Neutrophil (primary cell): ENCODE measurements around the gene DUSP16.
"Not testable (repeated sequence)": the region's sequence is repeated elsewhere in the genome, so short reads cannot be mapped to it uniquely, and the experiment has no call there.

Source experiments
- H3K27ac ChIP-seq: fragments of 200-600 bp; sonication (generic); 2 replicates; pipeline ENCODE4 v1.5.1; 2016; ENCODE audit warnings: mild to moderate bottlenecking, moderate library complexity
- H3K27me3 ChIP-seq: fragments of 200-600 bp; sonication (generic); 2 replicates; pipeline ENCODE4 v1.6.0; 2016; ENCODE audit warnings: mild to moderate bottlenecking
- H3K36me3 ChIP-seq: fragments of 200-600 bp; sonication (generic); 2 replicates; pipeline ENCODE4 v1.5.1; 2017
- H3K4me1 ChIP-seq, 2 experiments: fragments of 200-600 bp in 1 of 2; sonication (generic) in 1 of 2; 1 replicate in 1 of 2; 2 replicates in 1 of 2; pipeline versions ENCODE4 v1.5.1 to v1.6.1; 2013 to 2016; ENCODE audit warnings: low read depth in 1 of 2, low read length in 1 of 2, mild to moderate bottlenecking in 1 of 2, moderate library complexity in 1 of 2; ENCODE audit not compliant: control insufficient read depth in 1 of 2, insufficient read depth in 1 of 2
- H3K4me3 ChIP-seq, 2 experiments: fragments of 200-600 bp in 1 of 2; sonication (generic) in 1 of 2; 1 replicate in 1 of 2; 2 replicates in 1 of 2; pipeline ENCODE4 v1.5.1; 2013 to 2016; ENCODE audit warnings: low read depth in 1 of 2, low read length in 1 of 2, mild to moderate bottlenecking in 1 of 2, moderate library complexity in 1 of 2
- H3K9me3 ChIP-seq: fragments of 200-600 bp; sonication (generic); 2 replicates; pipeline ENCODE4 v1.5.1; 2016
- TF ChIP-seq, protein P1 (sequence below): fragments of 200-600 bp; sonication (generic); IDR thresholded peaks from 2 replicates; pipeline ENCODE4 v1.5.1; 2016; ENCODE audit warnings: antibody characterized with exemption

DUSP16 gene

DNA sequence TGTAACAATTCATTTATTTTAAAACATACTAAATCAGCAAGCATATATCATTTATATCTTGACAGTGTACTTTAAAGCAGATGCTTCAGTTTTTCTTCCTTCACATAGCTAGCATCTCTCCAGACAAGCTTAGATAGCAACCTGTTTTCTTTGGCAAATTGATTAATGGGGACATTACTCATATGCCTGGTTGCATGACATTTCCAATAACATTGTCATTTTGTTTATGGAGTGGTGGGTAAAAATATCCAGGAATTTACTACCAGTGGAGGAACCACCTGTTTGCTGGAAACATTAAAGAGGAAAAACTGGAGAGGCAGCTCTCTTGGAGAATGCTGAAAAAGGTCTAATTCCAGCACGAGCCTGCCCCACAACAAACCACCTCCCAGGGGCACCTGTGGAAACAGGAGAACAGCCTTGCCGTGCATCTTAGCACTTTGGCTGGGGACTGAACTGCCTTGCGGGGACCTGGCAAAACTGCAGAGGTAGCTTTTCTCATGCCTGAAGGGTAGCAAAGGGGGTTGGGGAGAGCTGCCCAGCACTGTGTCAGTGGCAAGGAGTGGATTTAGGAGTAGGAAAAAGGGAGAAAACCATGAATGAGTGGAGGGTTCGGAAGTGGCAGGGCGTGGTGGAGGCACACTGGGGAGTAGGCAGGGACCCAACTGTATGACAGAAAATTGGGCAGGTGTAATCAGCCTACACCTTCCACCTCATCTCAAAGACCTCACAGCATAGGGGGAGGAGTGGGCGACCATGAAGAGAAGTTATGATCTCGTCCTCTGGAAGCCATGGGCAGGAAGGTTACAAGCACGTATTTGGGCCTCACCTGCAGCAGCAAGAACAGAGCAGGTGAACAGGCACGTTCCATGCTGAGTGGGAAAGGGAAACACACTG is 37.3 kb upstream of the DUSP16 start:
- H3K4me1 ChIP-seq: peaks cover 0 to 4% of the 10 kb centered on the region in 2 experiments
- H3K9me3 ChIP-seq: no peaks in the 10 kb centered on the region
- no peak overlapping the region for H3K4me3 ChIP-seq
- H3K36me3 ChIP-seq: no peaks in the 10 kb centered on the region
- no peaks in the 10 kb centered on the region for H3K27me3 ChIP-seq
- TF ChIP-seq, protein P1, sequence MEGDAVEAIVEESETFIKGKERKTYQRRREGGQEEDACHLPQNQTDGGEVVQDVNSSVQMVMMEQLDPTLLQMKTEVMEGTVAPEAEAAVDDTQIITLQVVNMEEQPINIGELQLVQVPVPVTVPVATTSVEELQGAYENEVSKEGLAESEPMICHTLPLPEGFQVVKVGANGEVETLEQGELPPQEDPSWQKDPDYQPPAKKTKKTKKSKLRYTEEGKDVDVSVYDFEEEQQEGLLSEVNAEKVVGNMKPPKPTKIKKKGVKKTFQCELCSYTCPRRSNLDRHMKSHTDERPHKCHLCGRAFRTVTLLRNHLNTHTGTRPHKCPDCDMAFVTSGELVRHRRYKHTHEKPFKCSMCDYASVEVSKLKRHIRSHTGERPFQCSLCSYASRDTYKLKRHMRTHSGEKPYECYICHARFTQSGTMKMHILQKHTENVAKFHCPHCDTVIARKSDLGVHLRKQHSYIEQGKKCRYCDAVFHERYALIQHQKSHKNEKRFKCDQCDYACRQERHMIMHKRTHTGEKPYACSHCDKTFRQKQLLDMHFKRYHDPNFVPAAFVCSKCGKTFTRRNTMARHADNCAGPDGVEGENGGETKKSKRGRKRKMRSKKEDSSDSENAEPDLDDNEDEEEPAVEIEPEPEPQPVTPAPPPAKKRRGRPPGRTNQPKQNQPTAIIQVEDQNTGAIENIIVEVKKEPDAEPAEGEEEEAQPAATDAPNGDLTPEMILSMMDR: no peak
- H3K27ac ChIP-seq: no peak overlapping the region

DNA sequence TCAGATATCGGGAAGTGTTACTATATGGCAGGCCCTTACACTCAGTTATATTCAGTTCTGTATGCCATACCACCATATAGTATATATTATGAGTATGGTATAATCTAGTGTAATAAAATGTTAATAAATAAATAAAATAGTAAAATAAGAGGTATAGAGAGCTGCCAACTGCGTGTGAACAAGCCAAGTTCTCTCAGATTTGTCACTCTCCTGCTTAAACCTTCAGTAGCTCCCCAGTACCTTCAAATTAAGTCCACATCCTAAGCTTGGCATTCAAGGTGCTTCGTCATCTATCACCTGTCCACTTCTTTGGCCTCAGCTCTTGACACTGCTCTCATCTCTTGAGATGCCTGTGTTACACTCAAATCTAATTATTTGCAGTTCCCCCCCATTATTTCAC is 36.2 kb upstream of the DUSP16 start:
- no peaks in the 10 kb centered on the region for H3K36me3 ChIP-seq
- H3K4me1 ChIP-seq: peaks cover 0 to 4% of the 10 kb centered on the region in 2 experiments
- TF ChIP-seq, protein P1: no peak
- no peak overlapping the region for H3K4me3 ChIP-seq
- no peaks in the 10 kb centered on the region for H3K9me3 ChIP-seq
- no peaks in the 10 kb centered on the region for H3K27me3 ChIP-seq
- no peak overlapping the region for H3K27ac ChIP-seq

DNA sequence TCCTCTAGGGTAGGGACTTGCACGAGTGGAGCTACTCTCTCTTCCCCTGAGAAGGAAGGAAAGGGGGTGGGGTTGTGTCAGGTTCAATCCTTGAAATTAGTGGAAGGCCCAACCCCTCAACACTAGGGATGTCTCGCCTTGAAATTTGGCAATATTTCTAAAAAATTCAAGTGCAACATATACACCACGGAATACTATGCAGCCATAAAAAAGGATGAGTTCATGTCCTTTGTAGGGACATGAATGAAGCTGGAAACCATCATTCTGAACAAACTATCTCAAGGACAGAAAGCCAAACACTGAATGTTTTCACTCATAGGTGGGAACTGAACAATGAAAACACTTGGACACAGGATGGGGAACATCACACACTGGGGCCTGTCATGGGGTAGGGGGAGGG is 33.9 kb upstream of the DUSP16 start:
- not testable (repeated sequence) for H3K4me1 ChIP-seq, H3K4me3 ChIP-seq, H3K36me3 ChIP-seq, H3K9me3 ChIP-seq, H3K27me3 ChIP-seq, H3K27ac ChIP-seq

DNA sequence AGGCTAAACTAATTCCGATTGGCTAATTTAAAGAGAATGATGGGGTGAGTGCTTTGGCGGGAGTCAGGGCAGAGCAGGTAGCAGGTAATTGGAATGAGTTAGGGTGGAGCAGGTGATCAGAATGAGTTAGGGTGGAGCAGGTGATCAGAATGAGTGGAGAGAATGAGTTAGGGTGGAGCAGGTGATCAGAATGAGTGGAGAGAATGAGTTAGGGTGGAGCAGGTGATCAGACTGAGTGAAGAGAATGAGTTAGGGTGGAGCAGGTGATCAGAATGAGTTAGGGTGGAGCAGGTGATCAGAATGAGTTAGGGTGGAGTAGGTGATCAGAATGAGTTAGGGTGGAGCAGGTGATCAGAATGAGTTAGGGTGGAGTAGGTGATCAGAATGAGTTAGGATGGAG is 33.3 kb upstream of the DUSP16 start:
- not testable (repeated sequence) for H3K27me3 ChIP-seq, H3K4me1 ChIP-seq, H3K27ac ChIP-seq, H3K4me3 ChIP-seq, H3K36me3 ChIP-seq, H3K9me3 ChIP-seq

DNA sequence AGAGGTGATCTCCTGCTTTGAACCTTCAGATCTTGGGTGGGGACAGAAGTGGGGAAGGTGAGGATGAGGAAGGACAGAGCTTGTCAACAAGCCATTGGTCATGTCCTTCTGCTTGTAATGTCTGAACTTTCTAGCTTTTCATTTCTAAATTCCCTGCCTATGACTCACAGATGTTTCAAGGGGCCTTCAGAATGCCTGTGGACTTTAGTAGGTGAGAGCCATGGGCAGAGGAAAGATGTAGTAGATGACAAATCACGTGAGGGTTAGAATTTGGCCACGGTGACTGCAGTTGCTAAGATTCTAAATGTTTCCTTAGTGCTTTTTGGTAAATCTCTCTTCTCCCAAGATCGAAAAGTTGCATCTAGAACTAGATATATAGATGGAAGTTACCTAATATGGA is 30.3 kb upstream of the DUSP16 start:
- Histone ChIP-seq H3K4me3 (no peak overlapping the region), H3K27me3 (no peaks in the 10 kb centered on the region), H3K27ac (no peak overlapping the region), H3K9me3 (no peaks in the 10 kb centered on the region), H3K4me1 (peaks cover 6 to 16% of the 10 kb centered on the region in 2 experiments), H3K36me3 (no peaks in the 10 kb centered on the region)
- TF ChIP-seq, protein P1: no peak

DNA sequence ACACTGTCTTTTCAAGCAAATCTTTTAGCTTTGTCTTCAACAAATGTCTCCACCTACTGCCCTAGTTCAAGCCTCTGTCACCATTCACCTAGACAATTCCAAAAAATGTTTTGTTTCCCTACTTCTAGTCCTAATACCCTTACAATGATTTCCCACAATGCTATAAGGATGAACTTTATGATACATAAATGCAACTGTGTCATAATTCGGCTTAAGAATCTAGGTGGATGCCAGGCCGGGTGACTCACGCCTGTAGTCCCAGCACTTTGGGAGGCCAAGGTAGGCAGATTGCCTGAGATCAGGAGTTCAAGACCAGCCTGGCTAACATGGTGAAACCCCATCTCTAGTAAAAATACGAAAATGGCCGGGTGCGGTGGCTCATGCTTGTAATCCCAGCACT is 28.3 kb upstream of the DUSP16 start:
- TF ChIP-seq, protein P1: no peak
- Histone ChIP-seq H3K4me1 (peaks cover 6 to 16% of the 10 kb centered on the region in 2 experiments), H3K36me3 (no peaks in the 10 kb centered on the region), H3K27me3 (no peaks in the 10 kb centered on the region), H3K4me3 (no peak overlapping the region), H3K9me3 (no peaks in the 10 kb centered on the region), H3K27ac (no peak overlapping the region)

DNA sequence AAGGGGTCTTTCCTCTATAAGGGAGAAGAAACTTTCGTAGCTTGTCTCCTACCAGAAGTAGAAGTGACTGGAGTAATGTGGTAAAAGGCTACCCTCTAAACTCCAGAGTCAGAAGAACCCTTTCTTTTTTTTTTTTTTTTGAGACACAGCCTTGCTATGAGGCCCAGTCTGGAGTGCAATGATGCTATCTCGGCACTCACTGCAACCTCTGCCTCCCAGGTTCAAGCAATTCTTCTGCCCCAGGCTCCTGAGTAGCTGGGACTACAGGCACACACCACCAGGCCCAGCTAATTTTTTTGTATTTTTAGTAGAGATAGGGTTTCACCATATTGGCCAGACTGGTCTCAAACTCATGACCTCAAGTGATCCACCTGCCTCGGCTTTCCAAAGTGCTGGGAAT is 25.8 kb upstream of the DUSP16 start:
- H3K4me3 ChIP-seq, H3K36me3 ChIP-seq, H3K27me3 ChIP-seq, H3K27ac ChIP-seq, H3K9me3 ChIP-seq: not testable (repeated sequence)
- peaks cover 28 to 39% of the 10 kb centered on the region in 2 experiments for H3K4me1 ChIP-seq
